Spleen (tissue), 7 donors: Measurements from ENCODE around the gene ADARB2.

Experiments used
- CTCF ChIP-seq, 11 experiments: fragments of 200-600 bp in 7 of 11; fragments of 450-650 bp in 4 of 11; sonication (generic) in 4 of 11; IDR thresholded peaks in 8 of 11; conservative IDR thresholded peaks in 3 of 11; 1 replicate in 7 of 11; 2 replicates in 4 of 11; pipeline versions ENCODE4 v1.4.0 to v1.8.0; 2016 to 2021; ENCODE audit warnings: antibody characterized with exemption in 11 of 11, inconsistent platforms in 4 of 11, mild to moderate bottlenecking in 1 of 11
- POLR2A ChIP-seq, 3 donors: fragments of 450-650 bp; IDR thresholded peaks; one replicate each; pipeline ENCODE4 v1.5.1; 2017; ENCODE audit warnings: antibody characterized with exemption in 3 of 3, mild to moderate bottlenecking in 1 of 3
- donor health status: DM: no; HTN: no; CAD: no; lungs with moderate emphysema.
- donor health status: DM: no; HTN: no; CAD: no.
- donor health status: DM: no; HTN: no; CAD: no.

GRCh38 chr10:1591045-1591444 is 146.3 kb downstream of the ADARB2 start:
- TF ChIP-seq POLR2A (IDR thresholded peaks at IDR 0.05) (no peak), CTCF (IDR thresholded peaks at IDR 0.05 in 8 of 11, conservative IDR thresholded peaks at IDR 0.05 in 3 of 11) (no peak)
